Vagina (tissue), 2 donors: ENCODE results near the gene GAA. TPM values are rescaled to one million over a fixed set of nuclear protein-coding genes. Genes with fewer than 3 reads are reported as not detected.

Experiments
- DNase-seq, 2 donors: peaks; one replicate each; pipeline ENCODE4 v3.0.0-alpha.2; 2017; ENCODE audit errors: extremely low spot score in 2 of 2
- H3K27ac ChIP-seq: fragments of 200-600 bp; sonication (generic); one replicate; pipeline ENCODE4 v1.5.1; 2019
- H3K27me3 ChIP-seq: fragments of 200-600 bp; sonication (generic); one replicate; pipeline ENCODE4 v1.5.1; 2019
- H3K36me3 ChIP-seq, 2 donors: fragments of 200-600 bp; sonication (generic); one replicate each; pipeline ENCODE4 v1.5.1; 2017 to 2019
- H3K4me1 ChIP-seq: fragments of 200-600 bp; sonication (generic); one replicate; pipeline ENCODE4 v1.5.1; 2019
- H3K4me3 ChIP-seq, 2 donors: fragments of 200-600 bp; sonication (generic); 1 replicate in 1 of 2; 2 replicates in 1 of 2; pipeline ENCODE4 v1.5.1; 2016 to 2019
- H3K9me3 ChIP-seq: fragments of 200-600 bp; sonication (generic); one replicate; pipeline ENCODE4 v1.5.1; 2019
- POLR2A ChIP-seq, 2 donors: fragments of 450-650 bp; IDR thresholded peaks; one replicate each; pipeline ENCODE4 v1.6.1; 2017; ENCODE audit warnings: antibody characterized with exemption in 2 of 2, mild to moderate bottlenecking in 2 of 2, moderate library complexity in 2 of 2
- POLR2AphosphoS5 ChIP-seq, 2 donors: sonication (generic); formaldehyde crosslinking; IDR thresholded peaks; one replicate each; pipeline ENCODE4 v1.9.0; 2017; ENCODE audit warnings: antibody characterized with exemption in 2 of 2, mild to moderate bottlenecking in 2 of 2, low read depth in 1 of 2; ENCODE audit not compliant: insufficient read depth in 1 of 2
- intact Hi-C: fragments of 100-400 bp; cut with DNase I; formaldehyde crosslinking; loops from one replicate; pipeline ENCODE4 v1.15.1; 2023
- total RNA-seq: library from RNA; depleted of rRNA; stranded (reverse); fragments of >200 nt; gene quantifications from one replicate; pipeline ENCODE4 v1.2.3, GENCODE V29; 2016
- TF ChIP-seq, protein P1 (sequence below), 3 experiments: fragments of 450-650 bp in 2 of 3; fragments of 200-600 bp in 1 of 3; sonication (generic) in 1 of 3; IDR thresholded peaks; one replicate each; pipeline ENCODE4 v1.5.1; 2017 to 2019; ENCODE audit warnings: antibody characterized with exemption in 3 of 3, mild to moderate bottlenecking in 2 of 3, moderate library complexity in 2 of 3

Gene GAA
- total RNA-seq, 1 donor from 2014 or later = 34.1 TPM

DNA sequence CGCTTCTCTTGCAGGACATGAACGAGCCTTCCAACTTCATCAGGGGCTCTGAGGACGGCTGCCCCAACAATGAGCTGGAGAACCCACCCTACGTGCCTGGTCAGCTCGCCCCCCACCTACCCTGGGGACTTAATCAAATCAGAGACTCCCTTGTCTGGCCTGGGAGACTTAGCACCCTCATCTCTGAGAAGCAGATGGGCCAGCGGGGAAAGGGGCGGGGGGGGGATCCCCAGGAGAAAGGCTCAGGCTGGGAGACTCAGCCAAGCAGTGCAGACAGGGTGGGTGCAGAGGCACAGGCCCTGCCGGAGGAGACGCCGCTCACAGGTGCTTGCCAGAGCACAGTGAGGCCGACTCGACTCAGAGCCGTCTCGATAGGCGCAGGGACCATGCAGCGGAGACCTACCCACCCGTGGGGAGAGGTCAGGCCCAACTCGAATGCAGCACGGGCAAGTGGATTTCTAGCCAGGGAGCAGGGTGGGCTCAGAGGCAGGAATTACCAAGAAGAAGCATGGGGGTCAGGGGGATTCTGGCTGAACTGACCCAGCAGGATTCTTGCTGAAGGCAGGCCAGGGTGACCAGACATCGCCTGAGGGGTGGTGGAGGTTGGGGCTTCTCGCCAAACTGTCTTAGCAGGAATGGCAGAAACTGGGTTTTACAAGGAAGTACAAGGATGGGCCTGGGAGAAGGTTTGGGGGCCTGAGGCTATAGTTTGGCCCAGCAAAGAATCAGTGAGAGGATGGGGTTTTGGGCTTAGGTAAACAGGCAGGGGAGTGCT is 9.7 kb downstream of the GAA start:
- no peak overlapping the region for H3K4me3 ChIP-seq
- peaks cover 0 to 5% of the 10 kb centered on the region in 2 donors for H3K36me3 ChIP-seq
- intact Hi-C loops = no loop called here
- peaks cover 9% of the 10 kb centered on the region for H3K4me1 ChIP-seq
- no peak overlapping the region for H3K27ac ChIP-seq
- no peaks in the 10 kb centered on the region for H3K27me3 ChIP-seq
- no peak for DNase-seq
- TF ChIP-seq, protein P1, sequence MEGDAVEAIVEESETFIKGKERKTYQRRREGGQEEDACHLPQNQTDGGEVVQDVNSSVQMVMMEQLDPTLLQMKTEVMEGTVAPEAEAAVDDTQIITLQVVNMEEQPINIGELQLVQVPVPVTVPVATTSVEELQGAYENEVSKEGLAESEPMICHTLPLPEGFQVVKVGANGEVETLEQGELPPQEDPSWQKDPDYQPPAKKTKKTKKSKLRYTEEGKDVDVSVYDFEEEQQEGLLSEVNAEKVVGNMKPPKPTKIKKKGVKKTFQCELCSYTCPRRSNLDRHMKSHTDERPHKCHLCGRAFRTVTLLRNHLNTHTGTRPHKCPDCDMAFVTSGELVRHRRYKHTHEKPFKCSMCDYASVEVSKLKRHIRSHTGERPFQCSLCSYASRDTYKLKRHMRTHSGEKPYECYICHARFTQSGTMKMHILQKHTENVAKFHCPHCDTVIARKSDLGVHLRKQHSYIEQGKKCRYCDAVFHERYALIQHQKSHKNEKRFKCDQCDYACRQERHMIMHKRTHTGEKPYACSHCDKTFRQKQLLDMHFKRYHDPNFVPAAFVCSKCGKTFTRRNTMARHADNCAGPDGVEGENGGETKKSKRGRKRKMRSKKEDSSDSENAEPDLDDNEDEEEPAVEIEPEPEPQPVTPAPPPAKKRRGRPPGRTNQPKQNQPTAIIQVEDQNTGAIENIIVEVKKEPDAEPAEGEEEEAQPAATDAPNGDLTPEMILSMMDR (IDR thresholded peaks at IDR 0.05) = no peak
- no peak for TF ChIP-seq POLR2A (IDR thresholded peaks at IDR 0.05)
- TF ChIP-seq POLR2AphosphoS5 (IDR thresholded peaks at IDR 0.05; ENCODE audit: insufficient read depth in 1 of 2, low read depth in 1 of 2) = no peak
- no peaks in the 10 kb centered on the region for H3K9me3 ChIP-seq

DNA sequence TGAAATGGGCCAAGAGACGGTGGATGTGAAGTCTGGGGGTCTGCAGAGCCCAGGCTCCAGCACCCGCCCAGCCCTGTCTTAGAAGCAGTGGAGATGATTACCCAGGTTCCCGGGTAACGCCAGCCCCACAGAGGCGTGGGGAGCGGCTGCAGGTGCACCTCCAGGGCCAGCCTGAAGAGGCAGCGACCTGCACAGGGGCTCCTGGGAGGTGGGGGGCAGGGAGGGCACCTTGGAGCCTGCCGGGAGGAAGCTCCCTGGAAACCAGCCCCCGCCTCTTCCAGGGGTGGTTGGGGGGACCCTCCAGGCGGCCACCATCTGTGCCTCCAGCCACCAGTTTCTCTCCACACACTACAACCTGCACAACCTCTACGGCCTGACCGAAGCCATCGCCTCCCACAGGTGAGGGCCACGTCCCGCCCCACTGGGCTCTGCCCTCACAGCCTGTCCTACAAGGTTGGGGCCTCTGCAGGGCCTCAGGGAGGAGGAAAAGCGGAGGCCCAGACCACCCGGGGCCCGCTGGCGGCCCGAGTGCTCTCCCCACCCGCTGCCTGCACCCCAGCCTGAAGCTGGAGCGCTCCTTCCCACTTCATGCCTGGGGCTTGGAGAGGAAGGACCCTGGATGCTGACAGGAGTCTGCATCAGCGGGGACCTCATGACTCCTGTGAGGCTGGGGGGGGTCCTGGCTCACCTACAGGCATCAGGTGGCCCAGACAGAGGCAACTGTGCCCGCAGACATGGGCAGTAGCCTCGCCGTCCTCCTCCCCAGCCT is 10.5 kb downstream of the GAA start:
- TF ChIP-seq POLR2AphosphoS5 (IDR thresholded peaks at IDR 0.05; ENCODE audit: insufficient read depth in 1 of 2, low read depth in 1 of 2) = no peak
- TF ChIP-seq POLR2A (IDR thresholded peaks at IDR 0.05) = no peak
- TF ChIP-seq, protein P1 (IDR thresholded peaks at IDR 0.05) = no peak
- DNase-seq = no peak
- Histone ChIP-seq H3K4me3 (no peak overlapping the region), H3K27ac (no peak overlapping the region), H3K4me1 (peaks cover 9% of the 10 kb centered on the region), H3K9me3 (no peaks in the 10 kb centered on the region), H3K27me3 (no peaks in the 10 kb centered on the region), H3K36me3 (peaks cover 0 to 5% of the 10 kb centered on the region in 2 donors)
- intact Hi-C loops = no loop called here

DNA sequence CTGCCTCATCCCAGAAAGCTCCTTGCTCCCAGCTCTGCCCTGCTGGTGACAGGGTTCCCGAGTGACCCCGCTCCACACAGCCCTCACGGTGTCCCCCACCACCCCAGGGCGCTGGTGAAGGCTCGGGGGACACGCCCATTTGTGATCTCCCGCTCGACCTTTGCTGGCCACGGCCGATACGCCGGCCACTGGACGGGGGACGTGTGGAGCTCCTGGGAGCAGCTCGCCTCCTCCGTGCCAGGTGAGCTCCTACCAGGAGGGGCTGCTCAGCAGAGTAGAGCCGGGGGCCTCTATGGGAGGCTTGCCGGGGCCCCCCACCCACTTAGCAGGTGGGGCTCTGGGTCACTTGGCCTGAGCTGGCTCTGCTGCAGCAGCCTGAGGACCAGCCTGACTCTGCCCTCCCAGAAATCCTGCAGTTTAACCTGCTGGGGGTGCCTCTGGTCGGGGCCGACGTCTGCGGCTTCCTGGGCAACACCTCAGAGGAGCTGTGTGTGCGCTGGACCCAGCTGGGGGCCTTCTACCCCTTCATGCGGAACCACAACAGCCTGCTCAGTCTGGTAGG is 11.2 kb downstream of the GAA start:
- Histone ChIP-seq H3K36me3 (peaks cover 0 to 5% of the 10 kb centered on the region in 2 donors), H3K9me3 (no peaks in the 10 kb centered on the region), H3K27me3 (no peaks in the 10 kb centered on the region), H3K4me1 (peaks cover 9% of the 10 kb centered on the region), H3K27ac (no peak overlapping the region), H3K4me3 (no peak overlapping the region)
- DNase-seq = no peak
- intact Hi-C loops = no loop called here
- no peak for TF ChIP-seq POLR2A (IDR thresholded peaks at IDR 0.05)
- TF ChIP-seq, protein P1 (IDR thresholded peaks at IDR 0.05) = no peak
- no peak for TF ChIP-seq POLR2AphosphoS5 (IDR thresholded peaks at IDR 0.05; ENCODE audit: insufficient read depth in 1 of 2, low read depth in 1 of 2)

GRCh38 chr17:80113033-80113484 is 11.7 kb downstream of the GAA start:
- Histone ChIP-seq H3K4me3 (no peak overlapping the region), H3K27ac (no peak overlapping the region), H3K27me3 (no peaks in the 10 kb centered on the region), H3K4me1 (peaks cover 9% of the 10 kb centered on the region), H3K9me3 (no peaks in the 10 kb centered on the region), H3K36me3 (peaks cover 0 to 5% of the 10 kb centered on the region in 2 donors)
- intact Hi-C loops = no loop called here
- TF ChIP-seq, protein P1 (IDR thresholded peaks at IDR 0.05) = no peak
- TF ChIP-seq POLR2AphosphoS5 (IDR thresholded peaks at IDR 0.05; ENCODE audit: insufficient read depth in 1 of 2, low read depth in 1 of 2) (no peak), POLR2A (IDR thresholded peaks at IDR 0.05) (no peak)
- no peak for DNase-seq
